ENCODE results near the gene MGP. TPM values are rescaled to one million over a fixed set of nuclear protein-coding genes. Genes with fewer than 3 reads are reported as not detected.

The MGP gene
- 677 TPM for total RNA-seq
- long read RNA-seq, transcript MGP-203 (4 exons, 1,405 nt), result major isoform, 61 of 64 reads
- long read RNA-seq, partial matches to known transcripts, result 2 of 64 reads
- long read RNA-seq, other reads (novel, unspliced or antisense), result 0 of 64 reads

DNA sequence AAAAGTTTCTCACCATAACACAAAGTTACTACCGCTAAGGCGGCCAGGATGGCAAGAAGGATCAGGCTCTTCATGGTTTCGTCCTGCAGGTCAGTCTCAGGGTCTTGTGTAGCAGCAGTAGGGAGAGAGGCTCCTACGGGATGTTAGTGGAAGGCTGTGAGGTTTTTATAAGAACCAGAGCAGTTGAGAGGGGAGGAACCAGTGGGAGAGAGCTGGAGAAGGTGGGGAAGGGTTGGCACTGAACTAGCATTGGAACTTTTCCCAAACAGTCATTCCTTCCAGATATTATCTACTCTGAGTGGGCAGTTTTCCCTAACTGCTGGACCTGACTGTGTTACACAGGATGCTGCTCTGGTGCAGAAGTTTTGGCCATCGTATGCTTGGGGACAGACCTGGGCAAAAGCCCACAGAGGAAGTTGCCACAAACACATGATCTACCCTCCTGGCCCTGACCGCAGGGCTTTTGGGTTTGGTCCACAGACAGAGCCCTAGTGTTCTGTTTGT lies at the start of gene MGP:
Gene MGP, minus strand, starts transcription at position 137 of the 504 bp plus-strand sequence. Its CDS starts 63 bp downstream, at position 74.
- intact Hi-C loops (cut with DNase I), result loop anchor here (5.0 kb wide), 1 partner anchor 72 kb away; no protein-coding TSS in a partner anchor
- peak; percentile 73 for DNase-seq (ENCODE audit: low spot score)

DNA sequence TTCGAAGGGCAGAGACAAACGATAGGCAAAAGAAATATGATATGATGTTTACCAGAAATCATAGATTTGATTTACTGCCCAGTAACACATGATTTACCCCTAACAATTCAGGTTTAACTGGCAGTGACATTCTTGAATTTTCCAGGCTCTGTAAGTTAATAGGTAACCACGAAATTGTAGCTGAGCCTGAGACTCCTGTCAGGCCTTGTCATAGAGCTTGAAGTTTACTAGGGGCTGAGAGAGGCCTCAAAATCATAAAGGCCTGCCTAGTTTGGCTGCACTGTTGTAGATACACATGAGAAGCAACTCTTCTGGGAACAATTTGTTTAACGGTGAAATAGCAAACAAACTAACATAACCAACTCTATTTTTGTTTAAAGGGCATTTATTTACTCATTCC lies 49.4 kb upstream of the MGP start:
- intact Hi-C loops (cut with DNase I), result no loop called here
- DNase-seq (ENCODE audit: low spot score), result no peak

DNA sequence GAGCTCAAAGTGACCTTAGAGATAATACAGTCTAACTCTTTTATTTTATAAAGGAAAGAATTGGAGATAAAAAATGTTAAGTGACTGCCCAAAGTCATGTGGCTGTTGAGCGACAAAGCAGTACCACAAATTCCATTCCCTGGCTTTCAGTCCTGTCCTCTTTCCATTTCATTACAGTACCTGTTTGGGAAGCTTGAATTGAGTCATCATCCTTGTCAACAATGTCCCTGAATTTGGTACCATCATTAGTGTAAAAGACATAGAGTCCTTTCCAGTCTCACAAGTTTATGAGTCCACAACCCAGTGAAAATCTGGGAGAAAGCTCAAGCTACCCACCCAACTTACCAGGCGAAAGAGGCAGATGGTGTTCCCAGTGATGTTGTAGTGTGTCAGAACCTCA lies 48.9 kb upstream of the MGP start:
- intact Hi-C loops (cut with DNase I), result no loop called here
- DNase-seq (ENCODE audit: low spot score), result no peak

DNA sequence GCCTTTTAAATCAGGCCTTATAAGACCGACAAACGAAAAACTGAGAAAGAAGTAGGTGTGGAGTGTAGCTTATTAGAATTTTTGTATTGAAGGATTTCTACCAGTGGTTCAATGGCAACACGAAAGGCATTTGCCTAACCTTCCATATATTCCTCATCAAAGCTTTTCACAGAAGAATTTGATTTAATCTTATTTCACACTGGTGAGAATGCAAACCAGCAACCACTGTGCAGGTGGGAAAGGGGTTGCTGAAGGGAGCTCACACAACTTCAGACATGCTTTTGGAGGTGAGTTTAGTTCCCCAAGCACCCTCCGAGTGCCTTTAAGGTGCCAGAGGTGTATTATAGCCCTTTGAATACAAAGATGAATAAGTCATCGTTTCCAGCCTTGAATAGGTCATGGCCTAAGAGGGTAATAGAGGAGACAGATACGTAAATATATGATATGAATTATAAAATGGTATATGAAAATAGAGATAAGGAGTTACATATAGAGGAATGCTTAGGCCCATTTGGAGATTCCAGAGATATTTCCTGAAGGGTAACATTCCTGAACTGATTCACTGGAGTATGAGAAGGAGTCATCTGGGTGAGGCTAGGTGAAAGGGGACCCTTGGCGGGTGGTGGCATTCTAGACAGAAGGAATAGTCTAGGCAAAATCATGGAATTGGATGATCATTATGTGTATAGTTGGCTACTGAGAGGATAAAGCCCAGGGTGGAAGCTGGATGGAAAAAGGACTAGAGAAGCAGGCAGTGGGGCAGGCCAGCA lies 46.3 kb upstream of the MGP start:
- DNase-seq (ENCODE audit: low spot score), result no peak
- intact Hi-C loops (cut with DNase I), result no loop called here

DNA sequence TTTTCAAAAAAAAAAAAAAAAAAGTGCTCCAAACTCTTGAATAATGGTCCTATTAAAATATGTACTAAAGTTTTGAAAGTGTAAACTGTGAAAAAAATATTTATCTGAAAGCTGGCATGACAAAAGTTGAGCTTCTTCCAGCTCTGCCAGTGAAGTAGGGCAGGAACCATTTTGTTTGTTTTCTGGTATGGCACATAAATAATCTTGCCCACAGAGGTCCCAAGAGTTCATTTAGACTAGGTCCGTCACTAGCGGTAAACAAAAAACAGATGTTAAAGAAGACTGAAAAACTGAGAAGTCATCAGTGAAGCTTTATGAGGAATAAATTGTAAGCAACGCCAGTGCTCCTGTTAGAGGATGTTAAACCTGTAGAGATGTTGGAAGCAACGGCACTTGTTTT lies 45.7 kb upstream of the MGP start:
- no peak for DNase-seq (ENCODE audit: low spot score)
- intact Hi-C loops (cut with DNase I), result no loop called here

DNA sequence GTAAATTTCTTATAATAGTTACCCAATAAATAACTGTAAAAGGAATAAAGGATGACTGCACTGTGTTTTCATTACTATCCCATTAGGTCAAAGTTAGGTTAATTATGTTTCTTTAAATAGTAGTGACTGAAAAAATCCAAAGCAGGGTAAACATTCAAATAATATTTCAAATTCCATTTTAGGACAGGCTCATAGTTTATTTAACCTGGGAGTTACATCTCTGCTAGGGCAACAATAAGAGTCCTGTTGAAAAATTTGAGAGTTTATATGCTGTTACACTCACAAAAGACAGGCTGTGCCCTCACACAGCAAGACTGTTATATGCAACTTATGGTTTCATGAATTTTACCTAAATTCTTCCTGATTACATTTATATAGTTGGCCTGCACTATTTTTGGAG lies 44.6 kb upstream of the MGP start:
- intact Hi-C loops (cut with DNase I), result no loop called here
- DNase-seq (ENCODE audit: low spot score), result no peak

DNA sequence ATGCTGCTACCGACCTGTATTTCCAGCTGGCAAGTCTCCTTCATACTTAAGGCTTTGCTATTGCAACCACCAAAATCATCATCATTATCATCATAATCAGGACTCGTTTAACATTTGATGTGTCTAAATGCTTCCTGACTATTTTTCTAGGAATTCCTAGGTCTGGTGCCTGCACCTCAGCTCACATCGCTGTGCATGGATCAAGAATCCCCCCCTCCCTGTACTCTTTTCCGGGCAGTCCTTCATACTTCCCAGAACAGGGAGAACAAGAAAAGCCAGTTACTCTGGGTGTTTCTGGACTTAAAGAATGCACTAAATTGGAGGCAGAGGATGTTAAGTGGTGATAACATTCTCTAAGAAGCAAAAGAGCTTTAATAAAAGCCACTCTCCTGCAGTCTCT lies 43.3 kb upstream of the MGP start:
- DNase-seq (ENCODE audit: low spot score), result no peak
- intact Hi-C loops (cut with DNase I), result no loop called here

DNA sequence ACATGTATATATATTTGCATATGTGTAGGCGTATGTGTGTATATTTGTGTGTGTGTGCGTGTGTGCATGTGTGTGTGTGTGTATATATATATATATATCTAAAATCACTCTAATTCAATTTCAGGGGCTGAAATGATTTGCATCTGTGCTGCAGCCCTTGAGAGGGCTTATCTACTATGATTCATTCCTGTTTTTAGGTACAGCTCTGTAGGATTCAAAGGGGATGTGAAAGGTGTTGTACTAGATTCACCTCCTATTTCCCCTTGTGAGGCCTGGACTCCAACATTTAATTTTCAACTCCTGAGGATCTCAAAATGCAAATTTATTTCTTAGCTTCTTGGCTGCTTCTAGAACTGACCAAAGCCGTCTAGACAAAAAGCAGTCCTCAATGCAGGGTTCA lies 41.6 kb upstream of the MGP start:
- intact Hi-C loops (cut with DNase I), result no loop called here
- no peak for DNase-seq (ENCODE audit: low spot score)

DNA sequence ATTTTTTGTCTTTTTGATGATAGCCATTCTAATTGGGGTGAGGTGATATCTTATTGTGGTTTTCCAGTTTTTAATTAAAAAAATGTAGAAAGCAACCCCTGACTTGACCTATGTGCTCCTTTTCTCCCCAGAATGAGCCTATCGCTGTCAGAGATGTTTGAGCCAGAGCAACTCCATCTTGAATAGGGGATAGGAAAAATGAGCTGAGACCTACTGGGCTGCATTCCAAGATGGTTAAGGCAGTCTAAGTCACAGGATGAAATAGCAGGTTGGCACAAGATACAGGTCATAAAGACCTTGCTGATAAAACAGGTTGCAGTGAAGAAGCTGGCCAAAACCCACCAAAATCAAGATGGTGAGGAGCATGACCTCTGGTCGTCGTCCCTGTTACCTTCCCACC lies 38.9 kb upstream of the MGP start:
- intact Hi-C loops (cut with DNase I), result no loop called here
- no peak for DNase-seq (ENCODE audit: low spot score)

DNA sequence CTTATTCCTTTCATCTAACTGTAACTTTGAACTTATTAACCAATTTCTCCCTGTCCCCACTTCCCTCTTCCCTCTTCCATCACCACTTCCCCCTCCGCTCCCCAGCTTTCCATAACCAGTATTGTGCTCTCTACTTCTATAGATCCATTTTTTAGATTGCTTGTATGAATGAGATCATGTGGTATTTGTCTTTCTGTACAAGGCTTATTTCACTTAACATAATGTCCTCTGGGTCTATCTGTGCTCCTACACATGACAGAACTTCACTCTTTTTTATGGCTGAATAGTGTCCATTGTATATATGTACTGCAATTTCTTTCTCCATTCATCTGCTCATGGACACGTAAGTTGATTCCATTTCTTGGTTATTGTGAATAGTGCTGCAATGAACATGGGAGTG lies 38.3 kb upstream of the MGP start:
- DNase-seq (ENCODE audit: low spot score), result no peak
- intact Hi-C loops (cut with DNase I), result no loop called here

DNA sequence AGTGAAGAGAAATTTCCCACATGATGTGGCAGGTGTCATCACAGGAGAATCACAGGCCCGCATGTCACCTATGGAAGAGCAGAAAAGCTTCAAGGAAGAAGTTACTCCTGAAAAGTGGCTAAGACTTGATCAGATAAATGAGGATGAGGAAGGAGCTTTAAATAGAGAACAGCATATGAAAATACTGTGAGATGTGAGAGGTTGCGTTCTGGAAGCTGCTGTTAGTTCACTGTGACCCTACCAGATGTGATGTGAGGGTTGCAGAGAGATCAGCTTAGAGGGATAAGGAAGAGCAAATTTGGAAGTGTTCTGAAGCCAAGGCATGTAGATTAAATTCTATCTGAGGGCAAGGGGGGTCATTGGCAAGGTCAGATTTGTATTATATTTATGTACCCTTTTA lies 35.6 kb upstream of the MGP start:
- intact Hi-C loops (cut with DNase I), result no loop called here
- no peak for DNase-seq (ENCODE audit: low spot score)

DNA sequence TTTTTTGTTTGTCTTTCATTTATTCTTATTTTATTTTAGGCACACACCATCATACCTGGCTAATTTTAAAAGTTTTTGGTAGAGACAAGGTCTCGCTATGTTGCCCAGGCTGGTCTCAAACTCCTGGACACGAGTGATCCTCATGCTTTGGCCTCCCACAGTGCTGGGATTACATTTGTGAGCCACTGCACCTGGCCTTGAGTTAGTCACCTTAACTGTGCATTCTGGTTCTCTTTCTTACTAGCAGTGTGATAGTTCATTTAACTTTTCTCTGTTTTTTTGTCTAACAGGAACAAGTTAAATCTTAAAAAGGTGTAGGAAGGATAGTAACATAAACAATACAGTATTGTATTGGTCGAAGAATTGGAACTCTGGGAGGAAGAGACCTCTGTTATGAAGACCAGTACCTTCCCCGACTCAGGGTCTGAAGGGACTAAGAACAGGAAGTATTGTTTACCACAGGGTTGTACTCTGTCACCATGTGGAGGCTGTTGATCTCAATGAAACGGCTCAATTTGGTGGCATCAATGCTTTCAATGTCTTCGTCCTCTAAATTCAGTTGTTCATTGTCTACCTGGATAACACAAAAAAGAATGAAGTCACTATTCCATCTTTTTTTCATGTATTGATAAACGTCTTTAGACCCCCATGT lies 34.9 kb upstream of the MGP start:
- intact Hi-C loops (cut with DNase I), result no loop called here
- no peak for DNase-seq (ENCODE audit: low spot score)

DNA sequence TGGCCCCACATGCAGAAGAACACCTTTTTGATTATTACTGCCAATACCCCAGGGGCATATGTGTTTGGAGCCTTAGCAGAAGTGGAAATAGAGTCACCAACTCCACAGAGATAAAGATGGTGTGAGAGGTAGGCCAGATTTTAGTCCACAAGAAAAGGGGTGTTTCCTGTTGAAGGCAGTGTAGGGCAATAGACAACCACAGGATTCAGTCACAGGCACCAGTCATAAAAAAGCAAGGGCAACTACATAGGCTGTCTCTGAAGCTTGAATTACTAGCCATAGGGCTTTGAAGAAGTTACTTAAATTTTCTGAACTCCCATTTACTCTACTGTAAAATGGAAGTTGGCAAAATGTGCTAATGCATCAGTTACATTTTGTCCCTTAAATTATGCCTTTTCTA lies 33.8 kb upstream of the MGP start:
- DNase-seq (ENCODE audit: low spot score), result no peak
- intact Hi-C loops (cut with DNase I), result no loop called here

DNA sequence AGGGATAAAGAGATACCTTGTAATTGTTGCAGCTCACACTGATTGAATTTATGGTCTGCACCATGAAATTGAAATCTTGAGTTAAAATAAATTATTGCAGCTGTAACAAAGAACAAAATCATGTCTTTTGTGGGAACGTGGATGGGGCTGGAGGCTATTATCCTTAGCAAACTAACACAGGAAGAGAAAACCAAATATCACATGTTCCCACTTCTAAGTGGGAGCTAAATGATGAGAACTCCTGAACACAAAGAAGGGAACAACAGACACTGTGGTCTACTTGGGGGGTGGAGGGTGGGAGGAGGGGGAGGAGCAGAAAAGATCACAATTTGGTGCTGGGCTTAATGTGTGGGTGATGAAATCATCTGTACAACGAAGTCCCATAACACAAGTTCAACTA lies 30.1 kb upstream of the MGP start:
- DNase-seq (ENCODE audit: low spot score), result no peak
- intact Hi-C loops (cut with DNase I), result no loop called here

DNA sequence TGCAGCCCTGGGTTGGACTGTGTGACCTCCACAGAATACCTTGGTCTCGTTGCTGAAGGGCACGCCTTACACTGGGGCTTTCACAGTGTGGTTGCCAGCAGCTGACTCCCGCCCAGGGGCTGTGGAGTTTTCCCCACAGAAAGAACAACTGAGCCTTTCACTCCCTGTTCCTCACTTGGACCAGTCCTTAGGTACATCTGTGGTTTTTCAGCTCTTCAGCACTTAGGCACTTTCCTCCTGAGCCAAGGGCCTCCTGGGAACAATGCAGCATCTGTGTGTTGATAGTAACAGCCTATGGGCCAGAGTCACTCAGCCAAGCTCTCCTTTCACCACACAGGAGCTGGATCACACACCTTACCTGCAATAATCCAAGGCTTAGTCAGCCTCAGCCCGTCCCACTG lies 27.7 kb upstream of the MGP start:
- intact Hi-C loops (cut with DNase I), result no loop called here
- DNase-seq (ENCODE audit: low spot score), result no peak

DNA sequence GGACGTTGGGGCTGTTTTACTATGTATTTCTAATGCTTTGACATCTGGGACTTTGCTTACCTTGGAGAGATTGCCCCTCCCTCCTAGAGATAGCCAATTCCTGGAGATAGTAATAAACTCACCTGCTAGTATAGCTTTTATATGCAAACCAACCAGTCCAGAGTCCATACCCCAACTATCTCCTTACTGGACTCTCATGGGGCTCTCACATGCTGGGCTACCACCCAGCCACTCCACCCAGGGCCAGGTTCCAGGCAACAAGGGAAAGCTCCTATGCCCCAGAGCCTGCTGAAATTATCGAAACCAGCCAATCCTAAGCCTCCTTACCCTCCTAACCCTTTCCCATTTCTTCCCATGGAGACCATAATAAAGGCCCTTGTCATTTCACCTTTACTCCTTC lies 25.5 kb upstream of the MGP start:
- DNase-seq (ENCODE audit: low spot score), result no peak
- intact Hi-C loops (cut with DNase I), result no loop called here

DNA sequence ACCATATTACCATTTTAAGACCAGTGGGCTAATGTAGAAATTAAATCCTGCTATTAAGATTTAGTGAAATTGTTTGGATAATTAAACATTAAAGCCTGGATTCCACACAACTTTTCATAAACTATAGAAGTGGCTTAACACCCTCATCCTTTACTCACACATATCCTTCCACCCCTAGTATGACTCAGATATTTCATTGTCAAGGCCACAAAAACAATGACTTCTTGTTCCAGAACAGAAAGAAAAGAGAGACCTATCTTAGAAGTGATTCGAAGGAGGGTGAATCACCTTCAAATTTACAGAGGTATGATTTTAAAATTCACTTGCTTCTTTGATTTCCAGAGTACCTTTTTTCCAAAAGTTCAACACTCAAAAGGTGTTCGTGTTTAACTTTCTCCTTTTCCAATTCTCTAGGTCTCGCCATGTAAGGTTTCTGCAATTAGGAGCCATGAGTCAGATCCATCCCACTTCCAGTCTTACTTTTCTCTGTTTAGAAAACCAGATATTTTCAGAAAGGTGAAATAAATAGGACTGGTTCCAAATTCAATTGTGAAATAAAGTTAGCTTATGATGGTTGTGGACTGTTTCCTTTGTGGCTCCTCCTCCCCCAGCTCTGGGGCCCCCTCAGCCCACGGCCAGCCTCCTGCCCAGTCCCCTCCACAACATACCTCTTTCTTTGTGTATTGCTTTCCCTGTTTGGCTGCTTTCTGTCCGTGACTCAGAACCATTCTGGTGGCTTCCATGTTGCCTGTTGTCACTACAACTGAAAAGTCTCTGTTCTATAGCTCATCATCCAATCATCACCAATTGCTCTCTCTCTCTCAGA lies 24.6 kb upstream of the MGP start:
- intact Hi-C loops (cut with DNase I), result no loop called here
- no peak for DNase-seq (ENCODE audit: low spot score)

DNA sequence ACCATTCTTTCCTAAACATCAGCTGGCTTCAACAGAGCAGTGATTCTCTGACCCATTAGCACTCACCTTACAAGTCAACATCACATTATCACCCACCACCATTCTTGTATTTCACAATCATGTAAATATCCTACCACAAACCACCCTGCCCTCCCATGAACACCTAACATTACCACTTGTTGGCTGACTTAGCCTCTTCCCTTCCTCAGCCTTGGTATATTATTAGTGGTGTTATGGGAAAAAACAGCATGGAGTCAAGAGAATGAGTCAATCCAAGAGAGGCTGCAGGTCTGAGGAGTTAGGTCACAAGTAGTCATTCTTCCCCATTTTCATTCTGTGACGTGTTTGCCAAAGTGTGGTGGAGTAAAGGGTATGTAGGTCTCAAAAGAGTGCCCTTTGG lies 22.3 kb upstream of the MGP start:
- intact Hi-C loops (cut with DNase I), result no loop called here
- DNase-seq (ENCODE audit: low spot score), result no peak

DNA sequence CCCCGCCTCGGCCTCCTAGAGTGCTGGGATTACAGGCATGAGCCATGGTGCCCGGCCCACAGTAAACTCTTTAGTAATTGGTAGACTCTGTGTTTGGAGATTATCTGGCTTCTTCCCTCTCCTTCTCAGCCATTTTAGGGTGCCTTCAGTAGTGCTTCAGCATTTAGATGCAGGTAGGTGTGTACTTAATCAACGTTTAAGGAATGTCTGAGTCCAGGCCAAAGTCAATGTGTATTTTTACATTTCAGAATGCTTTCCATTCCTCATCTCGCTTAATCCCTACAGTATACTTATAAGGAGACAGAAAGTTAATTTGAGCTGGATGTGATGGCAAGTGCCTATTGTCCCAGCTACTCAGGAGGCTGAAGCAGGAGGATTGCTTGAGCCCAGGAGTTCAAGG lies 20.5 kb upstream of the MGP start:
- no peak for DNase-seq (ENCODE audit: low spot score)
- intact Hi-C loops (cut with DNase I), result no loop called here

DNA sequence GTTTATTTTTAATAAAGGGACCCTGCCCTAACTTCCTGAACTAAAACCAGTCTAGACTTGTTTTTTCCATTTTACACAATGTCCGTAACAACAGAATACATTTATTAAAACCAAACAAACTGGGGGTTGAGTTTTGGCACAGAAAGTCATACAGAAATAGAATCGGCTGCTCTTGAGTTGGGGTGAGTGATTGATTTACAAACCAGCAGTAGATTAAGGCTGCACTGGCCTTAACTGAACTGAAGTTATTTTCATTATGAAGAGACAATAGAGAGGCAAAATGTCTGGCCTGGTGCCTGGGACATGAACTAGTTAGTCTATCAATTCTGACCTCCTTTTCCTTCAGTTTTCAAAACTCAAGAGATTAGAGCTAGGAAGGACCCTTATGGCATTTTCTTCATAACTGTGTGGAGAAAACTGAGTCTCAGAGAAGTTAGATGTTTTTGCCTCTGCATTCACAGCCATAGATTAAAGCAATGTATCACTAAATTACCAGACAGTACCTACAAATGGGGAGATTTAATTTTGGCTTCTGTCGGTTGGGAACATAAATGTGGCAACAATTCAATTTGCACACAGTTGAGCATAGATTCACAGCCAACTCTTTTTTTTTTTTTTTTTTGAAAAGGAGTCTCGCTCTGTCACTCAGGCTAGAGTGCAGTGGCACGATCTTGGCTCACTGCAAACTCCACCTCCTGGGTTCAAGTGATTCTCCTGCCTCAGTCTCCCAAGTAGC lies 19.8 kb upstream of the MGP start:
- intact Hi-C loops (cut with DNase I), result no loop called here
- DNase-seq (ENCODE audit: low spot score), result no peak

Data from cardiac septum (tissue), 1 donor.